Fibroblast of lung (primary cell): ENCODE results near the gene NUDT4.

Experiments used
- EZH2 ChIP-seq: IDR thresholded peaks from 2 replicates; pipeline ENCODE4 v1.5.1; 2012; ENCODE audit warnings: low read length, control low read depth, mild to moderate bottlenecking; ENCODE audit errors: missing control alignments
- TF ChIP-seq, protein P1 (sequence below), 2 donors: IDR thresholded peaks in 1 of 2; conservative IDR thresholded peaks in 1 of 2; 1 replicate in 1 of 2; 2 replicates in 1 of 2; pipeline ENCODE4 v1.5.1; 2011 to 2012; ENCODE audit warnings: low read length in 2 of 2, control low read depth in 1 of 2, inconsistent platforms in 1 of 2, low read depth in 1 of 2, mild to moderate bottlenecking in 1 of 2

DNA sequence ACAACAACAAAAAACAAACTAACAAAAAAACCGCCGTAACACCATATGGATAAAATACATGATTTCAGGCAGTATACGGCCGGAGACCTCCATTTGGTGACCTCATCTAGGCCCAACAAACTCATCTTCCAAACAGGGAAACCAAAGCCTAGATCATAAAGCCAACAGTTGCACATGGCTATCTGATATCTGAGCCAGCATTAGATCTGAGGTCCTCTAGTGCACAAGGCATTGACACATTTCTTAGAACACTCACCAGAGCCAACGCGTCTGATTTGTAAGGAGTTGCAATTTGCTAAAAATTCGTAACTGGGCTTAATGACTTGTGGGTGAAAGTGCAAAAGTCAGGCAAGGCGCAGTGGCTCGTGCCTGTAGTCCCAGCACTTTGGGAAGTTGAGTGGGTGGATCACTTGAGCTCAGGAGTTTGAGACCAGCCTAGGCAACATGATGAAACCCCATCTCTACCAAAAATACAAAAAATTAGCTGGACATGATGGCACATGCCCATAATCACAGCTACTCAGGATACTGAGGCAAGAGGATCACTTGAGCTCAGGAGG, 42.0 kb upstream of the NUDT4 start:
- TF ChIP-seq, protein P1, sequence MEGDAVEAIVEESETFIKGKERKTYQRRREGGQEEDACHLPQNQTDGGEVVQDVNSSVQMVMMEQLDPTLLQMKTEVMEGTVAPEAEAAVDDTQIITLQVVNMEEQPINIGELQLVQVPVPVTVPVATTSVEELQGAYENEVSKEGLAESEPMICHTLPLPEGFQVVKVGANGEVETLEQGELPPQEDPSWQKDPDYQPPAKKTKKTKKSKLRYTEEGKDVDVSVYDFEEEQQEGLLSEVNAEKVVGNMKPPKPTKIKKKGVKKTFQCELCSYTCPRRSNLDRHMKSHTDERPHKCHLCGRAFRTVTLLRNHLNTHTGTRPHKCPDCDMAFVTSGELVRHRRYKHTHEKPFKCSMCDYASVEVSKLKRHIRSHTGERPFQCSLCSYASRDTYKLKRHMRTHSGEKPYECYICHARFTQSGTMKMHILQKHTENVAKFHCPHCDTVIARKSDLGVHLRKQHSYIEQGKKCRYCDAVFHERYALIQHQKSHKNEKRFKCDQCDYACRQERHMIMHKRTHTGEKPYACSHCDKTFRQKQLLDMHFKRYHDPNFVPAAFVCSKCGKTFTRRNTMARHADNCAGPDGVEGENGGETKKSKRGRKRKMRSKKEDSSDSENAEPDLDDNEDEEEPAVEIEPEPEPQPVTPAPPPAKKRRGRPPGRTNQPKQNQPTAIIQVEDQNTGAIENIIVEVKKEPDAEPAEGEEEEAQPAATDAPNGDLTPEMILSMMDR (conservative IDR thresholded peaks at IDR 0.05 in 1 of 2, IDR thresholded peaks at IDR 0.05 in 1 of 2; ENCODE audit: low read depth in 1 of 2, low read length in 2 of 2) = no peak
- TF ChIP-seq EZH2 = no peak
